HG02852 (cell line): Measurements from ENCODE around the gene DNAH10.

ENCODE experiments used
- ATAC-seq: cut with Tn5 transposase; IDR thresholded peaks from one replicate; pipeline ENCODE4 v1.9.1; 2021; ENCODE audit warnings: mild to moderate bottlenecking, moderate library complexity; ENCODE audit not compliant: unreplicated experiment

The DNAH10 gene

GRCh38 chr12:123790905-123791467 is 28.9 kb downstream of the DNAH10 start:
- no peak for ATAC-seq

GRCh38 chr12:123794027-123794426 is 31.9 kb downstream of the DNAH10 start:
- no peak for ATAC-seq

- no peak for ATAC-seq
Observed at GRCh38 chr12:123798518-123798917, 36.4 kb downstream of the DNAH10 start.

- ATAC-seq = no peak
Observed at GRCh38 chr12:123799227-123799626, 37.1 kb downstream of the DNAH10 start.

GRCh38 chr12:123801573-123802178 is 39.6 kb downstream of the DNAH10 start:
- ATAC-seq = no peak

- no peak for ATAC-seq
Observed at GRCh38 chr12:123805173-123805572, 43.1 kb downstream of the DNAH10 start.

GRCh38 chr12:123807002-123807401 is 44.9 kb downstream of the DNAH10 start:
- no peak for ATAC-seq

GRCh38 chr12:123807670-123808069 is 45.6 kb downstream of the DNAH10 start:
- ATAC-seq = no peak

- ATAC-seq = no peak
Observed at GRCh38 chr12:123808167-123808566, 46.1 kb downstream of the DNAH10 start.

GRCh38 chr12:123813349-123813748 is 51.2 kb downstream of the DNAH10 start:
- ATAC-seq = no peak

- no peak for ATAC-seq
Observed at GRCh38 chr12:123815968-123816367, 53.9 kb downstream of the DNAH10 start.

GRCh38 chr12:123816896-123817537 is 54.9 kb downstream of the DNAH10 start:
- no peak for ATAC-seq

- ATAC-seq = no peak
Observed at GRCh38 chr12:123822804-123823203, 60.7 kb downstream of the DNAH10 start.

- ATAC-seq = no peak
Observed at GRCh38 chr12:123828120-123828519, 66.0 kb downstream of the DNAH10 start.

- ATAC-seq = no peak
Observed at GRCh38 chr12:123828854-123829547, 66.9 kb downstream of the DNAH10 start.

- ATAC-seq = no peak
Observed at GRCh38 chr12:123829561-123829960, 67.5 kb downstream of the DNAH10 start.

- ATAC-seq = no peak
Observed at GRCh38 chr12:123830675-123831074, 68.6 kb downstream of the DNAH10 start.

GRCh38 chr12:123832052-123832451 is 70.0 kb downstream of the DNAH10 start:
- no peak for ATAC-seq

GRCh38 chr12:123833830-123834229 is 71.7 kb downstream of the DNAH10 start:
- no peak for ATAC-seq

- no peak for ATAC-seq
Observed at GRCh38 chr12:123834845-123835244, 72.7 kb downstream of the DNAH10 start.

- ATAC-seq = no peak
Observed at GRCh38 chr12:123836292-123836691, 74.2 kb downstream of the DNAH10 start.

GRCh38 chr12:123839826-123840225 is 77.7 kb downstream of the DNAH10 start:
- ATAC-seq = no peak
